ENCODE results near the gene NRP2. TPM values are rescaled to one million over a fixed set of nuclear protein-coding genes. Genes with fewer than 3 reads are reported as not detected.
A peak's percentile ranks its signal among the peaks of the same experiment; 100 is the strongest.

The NRP2 gene
- total RNA-seq (2014; rRNA removed; shearing (Covaris generic)), result 5.4 and 10.2 TPM in 2 replicates

- DNase-seq (ENCODE audit: low spot score), result peak; percentile 58
These were observed at the start of gene NRP2 for GRCh38 chr2:205682239-205682970. NRP2 (plus strand) TSS chr2:205682501; CDS start chr2:205683291, 790 bp downstream.

DNA sequence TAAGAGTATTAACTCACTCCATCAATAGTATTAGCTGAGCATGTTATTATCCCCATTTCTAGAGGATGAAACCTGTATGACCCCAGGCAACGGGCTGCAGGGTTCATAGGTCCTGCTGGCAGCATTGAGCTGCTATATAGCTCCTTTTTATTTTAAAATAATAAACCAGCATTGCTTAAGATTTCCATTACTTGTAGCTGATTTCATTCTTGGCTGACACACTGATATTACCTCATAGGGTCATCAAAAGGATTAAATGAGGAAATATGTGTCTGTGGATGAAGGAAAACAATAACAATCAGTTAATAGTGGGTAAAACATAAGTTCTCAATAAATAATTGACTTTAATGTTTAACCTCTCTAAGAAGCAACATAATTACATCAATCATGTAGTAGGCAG is 48.3 kb upstream of the NRP2 start:
- DNase-seq (ENCODE audit: low spot score), result no peak

DNA sequence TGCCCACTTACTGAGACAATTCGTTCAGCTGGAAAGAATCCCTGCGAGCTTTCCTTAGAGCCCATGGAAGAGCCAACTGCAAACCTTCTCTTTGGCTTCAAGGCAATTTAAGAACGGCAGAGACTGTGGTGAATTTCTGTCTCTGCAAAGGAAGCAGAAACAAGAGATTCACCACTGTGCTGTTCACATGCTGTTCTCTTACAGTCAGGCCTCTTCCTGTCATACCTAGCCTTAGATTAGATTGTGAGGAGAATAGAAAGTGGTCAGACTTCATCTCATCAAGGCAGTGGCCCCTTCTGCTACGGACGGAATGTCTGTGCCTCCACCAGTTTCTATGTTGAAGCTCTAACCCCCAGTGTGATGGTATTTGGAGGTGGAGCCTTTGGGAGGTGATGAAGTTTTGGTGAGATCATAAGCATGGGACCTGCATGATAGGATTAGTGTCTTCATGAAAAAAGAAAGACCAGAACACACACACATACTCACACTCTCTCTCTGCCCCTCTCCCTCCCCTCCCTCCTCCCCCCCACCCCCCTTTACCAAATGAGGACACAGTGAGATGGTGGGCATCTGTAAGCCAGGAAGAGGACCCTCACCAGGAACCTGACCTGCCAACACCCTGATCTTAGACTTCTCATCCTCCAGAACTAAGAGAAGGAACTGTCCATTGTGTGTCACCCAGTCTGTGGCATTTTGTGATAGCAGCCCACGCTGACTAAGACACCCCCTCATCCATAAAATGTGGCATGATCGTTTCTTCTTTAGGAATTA is 45.6 kb upstream of the NRP2 start:
- no peak for DNase-seq (ENCODE audit: low spot score)

- DNase-seq (ENCODE audit: low spot score), result no peak
These were observed 45.0 kb upstream of the NRP2 start for GRCh38 chr2:205637320-205637602.

DNA sequence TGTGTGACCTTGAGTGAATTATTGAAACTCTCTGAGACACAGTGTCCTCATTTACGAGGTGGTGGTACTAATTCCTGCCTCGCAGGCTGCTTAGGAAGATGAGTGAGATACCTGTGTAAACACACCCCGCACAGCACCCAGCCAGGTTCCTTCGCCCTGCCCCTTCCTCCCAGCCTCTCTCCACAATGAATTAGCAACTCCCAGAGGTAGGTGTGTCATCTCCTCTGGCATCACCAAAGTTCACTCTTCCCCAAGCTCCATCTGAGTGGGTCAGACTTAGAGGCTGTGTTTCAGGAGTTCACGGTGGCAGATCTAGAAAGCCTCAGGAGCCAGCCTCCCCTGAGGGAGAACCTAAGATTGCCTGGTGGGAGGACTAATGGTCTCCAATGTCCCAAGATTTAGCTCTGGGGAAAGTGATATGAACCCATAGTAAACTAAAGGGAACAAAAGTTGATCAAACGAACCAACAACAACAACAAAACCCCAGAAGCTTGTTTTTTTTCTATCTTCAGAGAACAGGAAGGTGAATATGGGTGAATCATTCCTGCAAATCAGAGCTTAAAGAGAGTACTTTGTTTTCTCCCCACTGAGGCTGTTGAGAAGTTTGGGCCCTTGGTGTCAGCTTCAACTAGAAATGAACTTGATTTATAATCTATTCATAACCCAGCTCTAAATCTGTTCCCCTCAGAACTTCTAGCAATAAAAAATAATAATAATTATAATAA is 44.4 kb upstream of the NRP2 start:
- no peak for DNase-seq (ENCODE audit: low spot score)

GRCh38 chr2:205640716-205641115 is 41.6 kb upstream of the NRP2 start:
- DNase-seq (ENCODE audit: low spot score), result no peak

- no peak for DNase-seq (ENCODE audit: low spot score)
These were observed 39.5 kb upstream of the NRP2 start for GRCh38 chr2:205642599-205643356.

DNA sequence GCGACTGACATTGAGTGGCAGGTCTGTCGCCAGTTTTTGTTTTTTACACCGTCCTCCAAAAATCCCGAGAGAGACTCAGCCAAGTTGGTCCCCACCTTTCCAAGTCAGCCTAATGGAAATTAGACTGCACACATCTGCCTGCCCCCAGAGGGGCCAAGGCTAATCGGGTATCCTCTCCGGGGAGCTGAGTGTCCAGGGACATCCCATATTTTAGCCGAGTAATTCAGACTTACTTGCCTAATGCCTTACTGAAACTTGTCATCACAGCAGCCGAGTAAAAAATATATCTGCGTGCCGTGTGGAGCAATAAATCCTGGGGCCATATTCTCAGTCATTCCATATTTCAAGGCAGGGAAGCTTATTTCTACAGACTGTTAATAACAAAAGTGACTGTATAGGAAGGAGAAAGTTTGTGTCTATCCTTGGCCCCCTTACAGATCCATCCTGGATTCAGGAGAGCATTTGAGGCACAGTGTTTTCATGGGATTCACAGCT is 38.9 kb upstream of the NRP2 start:
- DNase-seq (ENCODE audit: low spot score), result no peak

- no peak for DNase-seq (ENCODE audit: low spot score)
These were observed 38.3 kb upstream of the NRP2 start for GRCh38 chr2:205644018-205644417.

DNA sequence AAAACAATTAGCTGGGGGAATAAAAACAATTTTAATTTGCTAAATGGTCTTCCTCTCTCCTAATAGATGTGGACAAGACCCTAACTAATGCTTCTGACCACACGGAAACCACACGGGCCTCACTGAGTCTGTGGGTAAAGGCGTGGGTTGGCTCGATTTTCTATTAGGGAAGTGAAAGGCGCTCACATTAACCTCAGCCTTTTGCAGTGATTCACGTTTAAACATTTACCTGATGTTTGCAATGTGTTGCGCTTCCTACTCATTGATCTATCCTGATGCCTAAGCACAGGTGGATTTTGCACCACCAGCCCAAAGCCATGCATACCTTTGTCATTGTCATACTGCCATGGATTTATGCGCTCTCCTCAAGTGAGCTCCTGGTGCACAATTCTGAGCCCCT is 35.6 kb upstream of the NRP2 start:
- DNase-seq (ENCODE audit: low spot score), result no peak

DNA sequence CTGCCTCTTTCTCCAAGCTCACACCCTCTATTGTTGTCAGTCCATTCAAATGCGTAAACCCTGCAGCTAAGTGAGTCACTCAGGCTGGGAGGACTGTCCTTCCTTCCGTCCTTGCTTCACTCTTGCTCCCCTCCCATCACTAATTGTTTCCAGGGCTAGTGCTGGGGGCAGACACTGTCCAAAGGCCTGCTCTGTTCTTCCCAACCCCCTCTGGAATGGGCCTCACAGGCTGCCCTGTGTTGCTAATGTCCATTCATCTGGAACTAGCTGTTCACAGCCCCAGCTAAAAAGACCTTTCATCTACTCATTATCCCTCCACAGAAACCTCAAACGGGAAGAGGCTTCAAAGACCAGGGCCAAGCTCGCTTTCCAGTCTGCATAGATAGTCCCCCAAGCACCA is 31.9 kb upstream of the NRP2 start:
- DNase-seq (ENCODE audit: low spot score), result no peak

DNA sequence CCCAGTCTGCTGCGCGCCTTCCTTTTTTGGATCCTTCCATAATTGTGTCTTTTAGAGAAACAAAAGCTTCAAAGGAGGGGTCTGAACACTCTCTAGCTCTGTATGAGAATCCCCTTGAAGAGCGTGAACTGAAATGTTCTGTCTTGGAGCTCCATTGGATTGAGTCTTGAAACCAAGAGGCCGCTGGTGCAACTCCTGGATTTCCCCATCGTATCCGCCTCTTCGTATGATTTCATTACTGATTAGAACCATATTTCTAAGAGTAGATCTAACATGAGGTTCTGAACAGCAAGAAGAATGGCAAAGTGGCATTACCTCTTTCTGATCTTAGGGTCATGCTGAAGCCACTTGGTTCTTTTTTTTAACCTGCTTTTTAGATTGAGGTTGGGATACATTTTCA is 31.4 kb upstream of the NRP2 start:
- no peak for DNase-seq (ENCODE audit: low spot score)

DNA sequence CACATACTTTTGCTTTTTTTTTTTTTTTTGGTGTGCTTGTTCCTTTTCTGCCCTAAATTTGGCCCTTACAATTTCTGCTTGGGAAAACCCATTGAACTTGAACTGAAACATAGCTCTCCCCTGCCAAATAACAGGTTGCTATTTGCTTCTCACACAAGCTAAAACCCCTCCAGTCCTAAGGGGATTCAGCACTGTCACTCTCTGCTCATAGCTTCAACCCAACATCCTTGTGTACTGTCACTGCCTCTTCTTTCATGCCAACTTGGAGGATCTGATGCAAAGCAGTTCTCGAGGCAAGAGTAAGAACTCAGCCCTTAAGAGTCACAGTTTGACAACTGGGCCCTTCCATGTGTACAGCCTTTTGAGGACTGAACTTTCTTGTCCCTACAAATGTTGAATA is 30.6 kb upstream of the NRP2 start:
- no peak for DNase-seq (ENCODE audit: low spot score)

- peak; percentile 38 for DNase-seq (ENCODE audit: low spot score)
These were observed 27.3 kb upstream of the NRP2 start for GRCh38 chr2:205654878-205655605.

GRCh38 chr2:205655779-205656456 is 26.4 kb upstream of the NRP2 start:
- DNase-seq (ENCODE audit: low spot score), result no peak

GRCh38 chr2:205656461-205656860 is 25.8 kb upstream of the NRP2 start:
- no peak for DNase-seq (ENCODE audit: low spot score)

GRCh38 chr2:205656941-205657340 is 25.4 kb upstream of the NRP2 start:
- DNase-seq (ENCODE audit: low spot score), result no peak

DNA sequence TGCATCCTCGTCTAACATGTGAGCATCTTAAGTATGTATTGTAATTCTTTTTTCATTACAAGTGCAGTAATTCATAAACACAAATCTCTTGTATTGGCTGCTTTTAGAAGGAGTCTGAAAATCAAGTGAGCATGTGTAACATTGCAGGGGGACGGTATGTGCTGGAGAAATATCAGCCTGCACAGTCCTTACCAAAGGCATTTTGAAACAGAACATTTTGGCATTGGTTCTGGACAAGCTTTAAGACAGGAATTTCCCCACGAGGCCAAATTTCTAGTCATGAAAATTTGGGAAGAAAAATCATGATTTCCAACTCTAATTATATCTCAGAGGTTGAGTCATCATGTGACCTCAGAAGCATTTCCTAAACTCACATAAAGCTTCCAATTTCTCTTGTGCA is 24.7 kb upstream of the NRP2 start:
- no peak for DNase-seq (ENCODE audit: low spot score)

- DNase-seq (ENCODE audit: low spot score), result no peak
These were observed 24.2 kb upstream of the NRP2 start for GRCh38 chr2:205658068-205658467.

DNA sequence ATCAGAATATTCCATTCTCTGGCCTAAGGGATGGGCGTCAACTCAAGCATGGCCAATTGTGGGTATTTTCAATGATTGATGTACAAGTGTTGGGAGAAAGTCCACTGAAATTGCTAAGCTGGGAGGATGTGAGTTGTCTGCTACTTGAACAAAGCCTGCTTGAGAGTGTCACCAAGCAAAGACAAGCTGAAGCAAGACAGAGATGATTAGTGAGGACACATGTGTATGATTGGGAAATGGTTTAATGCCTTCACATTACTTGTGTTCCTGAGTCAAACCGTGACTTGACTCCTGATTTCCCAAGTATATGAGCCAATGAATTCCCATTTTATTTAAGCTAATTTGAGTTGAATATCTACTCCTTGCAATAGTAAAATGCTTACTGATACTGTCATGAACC is 23.7 kb upstream of the NRP2 start:
- no peak for DNase-seq (ENCODE audit: low spot score)

GRCh38 chr2:205659922-205660321 is 22.4 kb upstream of the NRP2 start:
- DNase-seq (ENCODE audit: low spot score), result no peak
